Measurements from ENCODE around the gene SH2D5.

DNA sequence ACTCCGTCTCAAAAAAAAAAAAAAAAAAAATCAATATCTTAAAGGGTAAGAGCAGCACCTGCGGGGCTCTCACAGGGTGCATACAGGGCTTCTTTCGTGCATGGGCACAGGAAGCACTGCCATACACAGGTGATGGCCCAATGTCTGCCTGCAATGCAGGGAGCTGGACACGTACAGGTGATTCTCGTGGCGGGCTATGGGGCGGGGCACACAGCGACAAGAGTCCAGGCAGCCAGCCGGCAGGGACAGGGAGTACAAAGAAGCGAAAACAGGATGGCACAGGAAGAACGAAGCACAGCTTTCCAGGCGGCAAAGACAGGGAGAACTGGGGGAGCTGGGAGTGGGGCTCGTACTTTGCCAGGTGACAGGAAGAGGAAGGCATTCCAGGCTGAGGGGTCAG lies 16.3 kb downstream of the SH2D5 start:
- TF ChIP-seq CEBPB (IDR thresholded peaks at IDR 0.05) (no peak), YY1 (IDR thresholded peaks at IDR 0.05; ENCODE audit: low read depth) (no peak), TAF1 (IDR thresholded peaks at IDR 0.05; ENCODE audit: low read depth) (no peak)
- TF ChIP-seq, protein P1, sequence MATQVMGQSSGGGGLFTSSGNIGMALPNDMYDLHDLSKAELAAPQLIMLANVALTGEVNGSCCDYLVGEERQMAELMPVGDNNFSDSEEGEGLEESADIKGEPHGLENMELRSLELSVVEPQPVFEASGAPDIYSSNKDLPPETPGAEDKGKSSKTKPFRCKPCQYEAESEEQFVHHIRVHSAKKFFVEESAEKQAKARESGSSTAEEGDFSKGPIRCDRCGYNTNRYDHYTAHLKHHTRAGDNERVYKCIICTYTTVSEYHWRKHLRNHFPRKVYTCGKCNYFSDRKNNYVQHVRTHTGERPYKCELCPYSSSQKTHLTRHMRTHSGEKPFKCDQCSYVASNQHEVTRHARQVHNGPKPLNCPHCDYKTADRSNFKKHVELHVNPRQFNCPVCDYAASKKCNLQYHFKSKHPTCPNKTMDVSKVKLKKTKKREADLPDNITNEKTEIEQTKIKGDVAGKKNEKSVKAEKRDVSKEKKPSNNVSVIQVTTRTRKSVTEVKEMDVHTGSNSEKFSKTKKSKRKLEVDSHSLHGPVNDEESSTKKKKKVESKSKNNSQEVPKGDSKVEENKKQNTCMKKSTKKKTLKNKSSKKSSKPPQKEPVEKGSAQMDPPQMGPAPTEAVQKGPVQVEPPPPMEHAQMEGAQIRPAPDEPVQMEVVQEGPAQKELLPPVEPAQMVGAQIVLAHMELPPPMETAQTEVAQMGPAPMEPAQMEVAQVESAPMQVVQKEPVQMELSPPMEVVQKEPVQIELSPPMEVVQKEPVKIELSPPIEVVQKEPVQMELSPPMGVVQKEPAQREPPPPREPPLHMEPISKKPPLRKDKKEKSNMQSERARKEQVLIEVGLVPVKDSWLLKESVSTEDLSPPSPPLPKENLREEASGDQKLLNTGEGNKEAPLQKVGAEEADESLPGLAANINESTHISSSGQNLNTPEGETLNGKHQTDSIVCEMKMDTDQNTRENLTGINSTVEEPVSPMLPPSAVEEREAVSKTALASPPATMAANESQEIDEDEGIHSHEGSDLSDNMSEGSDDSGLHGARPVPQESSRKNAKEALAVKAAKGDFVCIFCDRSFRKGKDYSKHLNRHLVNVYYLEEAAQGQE (IDR thresholded peaks at IDR 0.05; ENCODE audit: low read depth), result no peak

All from Ishikawa (cell line).